CD4-positive, alpha-beta T cell treated with Interleukin-12 subunit alpha and Interleukin-12 subunit beta, for 1 hour (primary cell): ENCODE measurements around the gene LAG3.

Experiments used
- DNase-seq: peaks from one replicate; pipeline ENCODE4 v3.0.0-alpha.2; 2020

LAG3 gene

DNA sequence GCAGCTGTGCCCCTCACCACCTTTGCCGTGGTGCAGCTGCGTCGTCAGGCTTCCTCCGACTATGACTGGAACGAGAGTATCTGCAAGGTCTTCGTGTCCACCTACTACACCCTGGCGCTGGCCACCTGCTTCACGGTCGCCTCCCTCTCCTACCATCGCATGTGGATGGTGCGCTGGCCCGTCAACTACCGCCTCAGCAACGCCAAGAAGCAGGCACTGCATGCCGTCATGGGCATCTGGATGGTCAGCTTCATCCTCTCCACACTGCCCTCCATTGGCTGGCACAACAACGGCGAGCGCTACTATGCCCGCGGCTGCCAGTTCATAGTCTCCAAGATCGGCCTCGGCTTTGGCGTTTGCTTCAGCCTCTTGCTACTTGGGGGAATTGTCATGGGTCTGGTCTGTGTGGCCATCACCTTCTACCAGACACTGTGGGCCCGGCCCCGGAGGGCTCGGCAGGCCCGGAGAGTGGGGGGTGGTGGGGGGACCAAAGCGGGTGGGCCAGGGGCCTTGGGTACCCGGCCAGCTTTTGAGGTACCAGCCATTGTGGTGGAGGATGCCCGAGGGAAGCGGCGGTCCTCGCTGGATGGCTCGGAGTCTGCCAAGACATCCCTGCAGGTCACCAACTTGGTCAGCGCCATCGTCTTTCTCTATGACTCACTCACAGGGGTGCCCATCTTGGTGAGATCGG lies 51.9 kb downstream of the LAG3 start:
- DNase-seq = no peak

DNA sequence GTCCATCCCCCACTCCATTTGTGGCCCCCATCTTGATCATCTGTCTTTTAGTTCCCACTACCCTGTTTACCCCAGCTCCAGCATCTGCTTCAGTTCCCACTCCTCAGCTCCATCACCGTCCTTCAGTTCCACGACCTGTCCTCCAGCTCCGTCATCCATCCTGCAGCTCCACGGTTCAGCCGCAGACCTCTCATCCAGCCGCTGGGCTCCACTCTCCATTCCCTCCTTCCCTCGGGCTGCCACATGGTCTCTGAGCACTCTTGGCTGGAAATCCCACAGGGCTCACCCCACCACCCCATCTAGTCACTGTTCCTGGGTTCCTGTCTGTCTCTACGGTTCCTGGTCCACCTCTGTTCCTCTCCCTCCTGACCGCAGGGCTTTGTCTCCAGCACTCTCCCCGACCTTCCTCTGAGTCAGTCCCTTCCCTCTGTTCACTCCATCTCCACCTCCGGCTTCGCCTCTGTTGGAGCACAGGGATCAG lies 52.6 kb downstream of the LAG3 start:
- DNase-seq = no peak

DNA sequence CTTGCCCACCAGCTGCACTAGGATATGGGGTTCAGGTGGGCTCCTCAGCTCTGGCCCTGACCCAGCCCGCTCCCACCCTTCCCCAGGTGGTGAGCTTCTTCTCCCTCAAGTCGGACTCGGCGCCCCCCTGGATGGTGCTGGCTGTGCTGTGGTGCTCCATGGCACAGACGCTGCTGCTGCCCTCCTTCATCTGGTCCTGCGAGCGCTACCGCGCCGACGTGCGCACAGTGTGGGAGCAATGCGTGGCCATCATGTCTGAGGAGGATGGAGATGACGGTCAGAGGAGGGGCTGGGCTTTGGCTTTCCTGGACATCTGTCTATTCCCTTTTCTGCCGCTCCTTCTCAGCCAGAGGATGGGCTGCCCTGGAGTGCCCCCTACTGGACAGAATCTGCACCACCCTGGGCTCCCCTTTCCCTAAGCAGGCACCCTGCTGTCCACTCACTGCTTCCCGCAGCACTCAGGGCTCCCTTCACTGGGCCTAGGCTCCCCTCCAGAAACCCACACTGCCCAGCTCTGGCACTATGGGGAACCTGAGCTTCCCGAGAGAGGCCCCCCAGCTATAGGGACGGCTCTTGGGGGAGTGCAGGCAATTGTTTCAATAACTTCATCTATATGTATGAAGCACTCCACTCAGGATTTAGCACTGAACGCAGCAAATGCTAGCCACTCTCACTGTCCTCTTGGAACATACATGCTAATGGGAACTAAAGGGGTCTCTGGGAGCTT lies 53.2 kb downstream of the LAG3 start:
- DNase-seq = peak; percentile 81

DNA sequence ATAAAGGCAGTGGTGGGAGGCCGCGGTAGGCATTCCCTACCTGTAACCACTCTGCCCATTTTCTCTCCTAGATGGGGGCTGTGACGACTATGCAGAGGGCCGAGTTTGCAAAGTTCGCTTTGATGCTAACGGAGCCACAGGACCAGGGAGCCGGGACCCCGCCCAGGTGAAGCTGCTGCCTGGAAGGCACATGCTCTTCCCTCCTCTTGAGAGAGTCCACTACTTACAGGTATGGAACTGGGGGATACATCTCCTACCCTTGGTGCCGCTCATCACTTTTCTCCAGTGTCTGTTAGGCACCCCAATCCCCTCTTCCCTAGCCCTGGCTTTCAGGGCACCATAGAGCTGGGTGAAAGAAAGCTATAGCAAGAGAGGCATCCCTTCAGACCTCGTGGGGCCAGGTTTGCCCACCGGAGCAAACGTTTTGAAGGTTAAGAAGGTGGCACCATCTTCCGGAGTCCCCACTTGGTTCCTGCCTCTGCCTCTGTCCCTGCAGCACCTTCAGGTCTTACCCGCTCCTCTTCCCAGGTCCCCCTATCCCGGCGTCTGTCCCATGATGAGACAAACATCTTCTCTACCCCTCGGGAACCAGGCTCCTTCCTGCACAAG lies 53.9 kb downstream of the LAG3 start:
- DNase-seq = no peak

- DNase-seq = no peak
Observed at GRCh38 chr12:6826734-6827436, 54.6 kb downstream of the LAG3 start.

DNA sequence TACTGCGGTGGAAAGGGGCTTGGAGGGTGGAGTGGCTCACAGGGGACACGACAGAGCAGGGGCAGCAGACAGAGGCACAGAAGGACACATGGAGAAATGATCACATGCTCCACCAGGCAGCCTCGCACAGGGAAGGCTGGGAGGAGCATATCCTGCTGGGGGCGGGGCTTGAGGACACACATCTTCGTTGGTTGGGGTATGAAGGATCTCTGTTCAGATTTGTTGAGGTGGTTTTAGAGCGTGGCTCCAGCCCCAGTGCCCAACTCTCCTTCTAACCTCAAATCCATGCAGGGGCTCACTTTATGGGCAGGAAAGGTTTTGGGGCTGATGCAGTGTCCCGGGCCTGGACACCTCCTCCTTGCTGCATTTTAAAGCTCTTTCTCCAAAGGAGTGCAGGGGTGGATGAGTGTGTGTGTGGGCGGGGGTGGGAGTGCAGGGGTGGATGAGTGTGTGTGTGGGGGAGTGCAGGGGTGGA lies 55.2 kb downstream of the LAG3 start:
- DNase-seq = peak; percentile 38
